Activated T-cell treated with anti-CD3 and anti-CD28 coated beads for 48 hours (primary cell): ENCODE measurements around the gene NOP53.
"Not testable (repeated sequence)": the region's sequence is repeated elsewhere in the genome, so short reads cannot be mapped to it uniquely, and the experiment has no call there.

Source experiments
- DNase-seq: peaks from one replicate; pipeline ENCODE4 v3.0.0-alpha.2; 2020; ENCODE audit warnings: low read depth

Gene NOP53

GRCh38 chr19:47777245-47778048 is 32.1 kb downstream of the NOP53 start:
- not testable (repeated sequence) for DNase-seq

DNA sequence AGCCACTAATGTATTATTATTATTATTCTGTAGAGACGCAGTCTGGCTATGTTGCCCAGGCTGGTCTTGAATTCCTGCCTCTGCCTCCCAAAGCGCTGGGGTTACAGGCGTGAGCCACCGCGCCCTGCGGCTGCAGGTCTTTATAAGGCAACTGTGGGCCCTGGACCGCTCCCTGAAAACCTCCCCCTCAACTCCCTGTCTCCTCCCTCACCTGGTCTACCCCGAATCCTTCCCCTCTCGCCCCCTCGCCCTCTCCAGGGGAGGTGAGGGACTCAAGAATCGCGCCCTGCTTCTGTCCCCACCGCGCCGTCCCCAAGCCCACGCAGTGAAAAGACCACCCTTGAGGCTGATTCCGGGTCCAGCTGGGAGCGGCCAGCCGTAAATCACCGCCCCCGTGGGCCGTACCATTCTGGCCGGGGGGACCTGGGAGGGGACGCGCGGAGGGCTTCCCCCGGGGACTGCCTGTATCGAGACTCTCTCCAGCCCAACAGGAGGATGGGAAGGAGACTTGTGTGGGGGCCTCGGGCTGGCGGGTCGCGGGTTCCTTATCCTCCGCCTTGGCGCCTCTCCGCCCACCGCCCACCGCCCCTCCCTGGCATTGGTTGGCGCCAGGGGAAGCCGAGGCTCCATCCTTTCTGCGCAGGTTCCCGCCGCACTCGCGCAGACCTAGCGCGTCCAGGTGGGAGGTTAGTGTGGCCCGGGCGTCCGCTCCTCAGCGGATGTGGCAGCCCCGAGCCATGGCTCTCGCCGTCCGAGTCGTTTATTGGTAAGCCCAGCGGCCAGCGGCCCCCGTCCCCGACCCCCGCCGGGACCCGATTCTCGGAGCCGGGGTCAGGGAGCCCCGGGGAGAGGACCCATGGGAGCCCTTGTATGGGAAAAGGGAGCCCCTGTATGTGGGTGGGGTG is 33.0 kb downstream of the NOP53 start, which contains the start of gene SELENOW:
SELENOW (plus strand) TSS at position 655 of the 905 bp plus-strand sequence; CDS start at position 738, 83 bp downstream.
- DNase-seq, result peak; percentile 79

- DNase-seq, result no peak
Observed at GRCh38 chr19:47778954-47779351, 33.6 kb downstream of the NOP53 start.

GRCh38 chr19:47779524-47780214 is 34.3 kb downstream of the NOP53 start:
- no peak for DNase-seq

DNA sequence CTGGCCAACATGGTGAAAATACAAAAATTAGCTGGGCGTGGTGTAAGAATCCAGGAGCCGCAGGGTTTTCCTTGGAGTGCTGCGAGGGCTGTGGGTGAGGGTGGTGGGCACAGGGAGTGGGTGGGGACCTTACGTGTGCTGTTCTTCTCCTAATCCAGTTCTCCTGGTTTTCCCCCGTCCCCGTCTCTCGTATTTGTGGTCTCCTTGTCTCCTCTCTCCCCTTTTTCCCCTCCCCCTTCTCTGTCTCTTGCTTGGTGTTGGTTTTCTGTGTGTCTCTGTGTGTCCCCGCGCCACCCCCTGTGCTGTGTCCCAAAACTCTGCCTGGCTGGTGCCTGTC is 34.8 kb downstream of the NOP53 start:
- no peak for DNase-seq

- no peak for DNase-seq
Observed at GRCh38 chr19:47781590-47782262, 36.4 kb downstream of the NOP53 start.

GRCh38 chr19:47786566-47786965 is 41.2 kb downstream of the NOP53 start:
- no peak for DNase-seq

DNA sequence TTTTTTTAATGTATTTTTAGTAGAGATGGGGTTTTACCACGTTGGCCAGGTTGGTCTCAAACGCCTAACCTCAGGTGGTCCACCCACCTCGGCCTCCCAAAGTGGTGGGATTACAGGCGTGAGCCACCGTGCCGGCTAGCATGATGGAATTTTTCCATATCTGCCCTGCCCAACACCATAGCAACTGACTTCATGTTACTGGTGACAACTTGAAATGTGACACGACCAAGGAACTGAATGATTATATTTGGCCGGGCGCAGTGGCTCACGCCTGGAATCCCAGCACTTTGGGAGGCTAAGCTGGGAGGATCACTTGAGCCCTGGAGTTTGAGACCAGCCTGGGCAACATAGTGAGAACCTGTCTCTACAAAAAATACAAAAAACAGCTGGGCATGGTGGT is 42.0 kb downstream of the NOP53 start:
- DNase-seq, result not testable (repeated sequence)

GRCh38 chr19:47789811-47790210 is 44.5 kb downstream of the NOP53 start:
- not testable (repeated sequence) for DNase-seq

GRCh38 chr19:47790398-47790814 is 45.1 kb downstream of the NOP53 start:
- DNase-seq, result peak; percentile 79

GRCh38 chr19:47792616-47793015 is 47.3 kb downstream of the NOP53 start:
- DNase-seq, result no peak

DNA sequence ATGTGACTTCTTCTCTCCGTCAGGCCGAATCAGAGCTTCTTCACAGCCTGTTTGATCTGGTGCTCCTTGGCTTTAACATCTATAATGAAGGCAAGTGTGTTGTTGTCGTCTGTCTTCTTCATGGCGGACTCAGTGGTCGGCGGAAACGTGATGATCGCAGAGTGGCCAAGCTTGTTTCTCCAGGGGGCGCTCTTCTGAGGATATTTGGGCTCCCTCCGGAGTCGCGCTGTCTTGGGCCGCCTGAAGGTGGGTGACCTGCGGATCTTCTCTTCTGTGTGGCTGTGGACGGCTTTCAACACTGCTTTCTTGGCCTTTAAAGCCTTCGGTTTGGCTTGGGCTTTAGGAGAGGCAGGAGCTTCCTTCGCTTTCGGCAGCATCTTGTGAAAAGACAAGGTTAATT is 49.2 kb downstream of the NOP53 start:
- no peak for DNase-seq

GRCh38 chr19:47796785-47797184 is 51.4 kb downstream of the NOP53 start:
- DNase-seq, result no peak

DNA sequence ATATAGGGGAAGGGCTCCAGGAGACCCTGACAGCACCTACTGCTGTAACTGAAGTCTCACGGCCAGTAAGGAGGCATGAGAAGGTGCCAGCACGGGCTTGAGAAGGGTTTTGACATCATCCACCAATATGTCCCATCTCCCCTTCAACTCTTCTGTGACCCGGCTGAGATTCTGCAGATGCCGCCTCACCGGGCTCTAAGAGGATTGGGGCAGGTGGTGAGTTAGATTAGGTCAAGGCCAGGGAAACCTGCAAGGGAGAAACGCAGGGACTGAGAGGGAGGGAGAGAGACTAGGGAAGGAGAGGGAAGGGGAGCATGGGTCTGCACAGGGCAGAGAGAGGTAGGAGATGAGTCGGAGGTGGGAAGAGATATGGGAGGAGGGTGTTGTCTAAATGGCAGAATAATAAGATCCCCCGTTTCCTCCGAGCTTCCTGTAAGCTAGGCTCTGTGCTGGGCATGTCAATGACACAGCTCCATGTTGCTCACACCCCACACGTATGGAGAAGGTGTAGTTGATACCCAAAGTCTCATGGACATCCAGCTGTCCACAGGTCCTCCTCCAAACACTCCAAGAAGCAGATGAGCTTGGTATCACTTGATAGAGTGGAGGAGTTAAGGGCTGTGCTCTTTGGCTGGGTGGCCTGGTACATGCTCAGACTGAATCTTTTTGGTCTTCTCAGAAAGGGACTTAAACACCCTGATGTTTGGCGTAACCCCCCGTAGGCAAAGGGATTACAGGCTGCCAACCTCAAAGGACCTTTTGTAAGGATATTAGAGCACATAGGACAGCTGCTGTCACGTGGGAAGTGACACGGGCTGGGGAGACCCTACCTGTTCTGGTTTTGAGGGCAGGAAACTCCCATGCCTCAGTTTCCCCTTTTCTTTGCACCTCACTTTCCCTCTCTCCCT is 52.9 kb downstream of the NOP53 start:
- DNase-seq, result no peak

- DNase-seq, result no peak
Observed at GRCh38 chr19:47798904-47799266, 53.5 kb downstream of the NOP53 start.

DNA sequence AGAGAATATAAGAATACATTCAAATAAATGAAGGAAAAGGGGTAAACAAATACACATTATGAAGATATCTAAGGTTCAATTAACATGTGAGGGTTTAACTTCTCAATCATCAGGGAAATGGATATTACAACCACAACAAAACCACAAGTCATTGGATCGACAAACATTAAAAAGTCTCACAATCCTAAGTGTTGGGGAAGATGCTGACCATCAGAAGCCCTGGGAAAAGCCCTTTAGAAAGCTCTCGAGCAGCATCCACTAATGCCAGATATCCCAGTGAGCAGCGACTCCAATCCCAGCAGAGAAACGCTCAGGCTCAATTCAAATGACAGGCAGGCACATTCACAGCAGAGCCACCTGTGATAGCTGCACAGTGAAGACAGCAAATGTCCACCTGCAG is 55.9 kb downstream of the NOP53 start:
- no peak for DNase-seq

DNA sequence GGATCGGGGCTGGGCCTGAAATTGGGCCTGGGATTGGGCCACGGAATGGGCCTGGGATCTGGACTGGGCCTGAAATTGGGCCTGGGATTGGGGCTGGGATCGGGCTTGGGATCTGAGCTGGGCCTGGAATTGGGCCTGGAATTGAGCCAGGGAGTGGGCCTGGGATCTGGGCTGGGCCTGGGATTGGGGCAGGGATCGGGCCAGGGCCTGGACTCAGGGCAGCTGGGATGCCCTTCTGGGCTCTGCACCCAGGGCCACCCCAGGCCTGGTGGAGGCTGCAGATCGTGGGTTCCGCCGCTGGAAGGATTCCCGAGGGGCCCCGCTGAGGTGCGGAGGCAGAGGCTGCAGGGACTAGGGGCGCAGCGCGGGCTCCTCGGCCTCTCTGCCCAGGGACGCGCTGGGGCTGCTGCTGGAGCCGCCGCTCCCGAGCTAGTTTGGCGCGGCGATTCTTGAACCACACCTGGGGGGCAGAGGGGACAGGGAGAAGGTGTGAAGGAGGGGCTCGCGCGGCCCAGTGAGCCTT is 57.2 kb downstream of the NOP53 start:
- DNase-seq, result no peak

DNA sequence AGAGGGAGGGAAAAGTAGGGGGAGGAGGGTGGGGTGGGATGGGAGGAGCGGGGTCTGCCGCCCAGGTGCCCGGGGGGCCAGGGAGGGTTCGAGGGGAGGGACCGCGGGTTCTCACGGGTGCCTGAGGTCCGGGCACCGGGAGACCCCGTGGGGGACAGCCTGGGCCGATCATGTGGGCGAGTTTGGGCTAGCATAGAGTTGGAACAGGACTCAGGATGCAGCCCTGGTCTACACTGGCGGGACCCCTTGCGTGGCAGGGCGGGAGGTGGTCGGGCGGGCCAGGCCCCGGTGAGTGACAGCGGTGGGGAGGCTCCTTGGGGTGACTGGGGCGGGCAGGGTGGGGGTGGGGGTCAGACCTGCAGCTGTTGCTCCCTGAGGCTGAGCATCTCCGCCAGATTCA is 57.8 kb downstream of the NOP53 start:
- not testable (repeated sequence) for DNase-seq

DNA sequence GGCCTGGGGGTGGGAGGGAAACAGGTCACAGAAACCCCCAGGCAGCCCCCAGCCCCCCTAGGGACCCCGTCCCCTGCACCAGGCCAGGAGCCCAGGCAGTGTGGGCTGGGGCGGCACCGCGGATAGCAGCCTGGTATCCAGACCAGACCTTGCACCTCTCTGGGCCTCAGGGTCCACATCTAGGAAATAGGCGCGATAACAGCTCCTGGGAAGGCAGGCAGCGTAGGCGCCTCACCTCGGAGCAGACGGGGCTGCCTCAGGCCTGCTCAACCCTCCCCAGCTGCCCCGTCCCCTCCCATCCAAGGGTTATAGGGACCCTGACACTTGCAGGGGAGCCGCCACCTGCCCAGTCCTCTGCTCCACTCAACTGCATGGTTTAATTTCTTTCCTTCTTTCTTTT is 58.3 kb downstream of the NOP53 start:
- DNase-seq, result not testable (repeated sequence)

DNA sequence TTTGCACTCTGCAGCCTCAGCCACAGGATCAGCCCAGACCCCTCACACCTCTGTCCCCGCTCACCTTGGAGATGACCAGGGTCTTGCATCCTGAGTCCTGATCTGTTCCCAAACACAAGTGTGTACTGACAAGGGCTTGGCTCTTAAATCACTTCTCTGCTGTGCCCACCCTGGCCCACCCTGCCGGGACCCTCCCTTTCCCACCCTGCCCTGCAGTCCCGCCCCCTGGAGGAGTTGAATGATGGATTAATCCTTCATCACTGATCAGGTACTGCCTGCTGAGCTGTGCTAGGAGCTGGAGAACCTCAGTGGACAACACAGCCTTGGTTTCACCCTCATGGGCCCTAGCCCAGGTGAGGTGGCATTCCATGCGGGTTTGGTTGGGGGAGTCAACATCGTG is 59.1 kb downstream of the NOP53 start, which contains the start of gene TPRX1:
TPRX1 (minus strand) TSS at position 101 of the 400 bp plus-strand sequence; CDS start at position 89, 12 bp downstream.
- not testable (repeated sequence) for DNase-seq
